Activated naive CD4-positive, alpha-beta T cell treated with anti-CD3 and anti-CD28 coated beads, Interleukin-2, amount 50 U/mL, for 72 hours (primary cell): ENCODE results near the gene CTXN3. TPM values are rescaled to one million over a fixed set of nuclear protein-coding genes. Genes with fewer than 3 reads are reported as not detected.

ENCODE experiments used
- total RNA-seq, 2 donors: library from RNA; stranded (reverse); gene quantifications; one replicate each; pipeline ENCODE4 v1.2.3, GENCODE V29; 2022

Gene CTXN3
- total RNA-seq, 2 donors from 2014 or later = not detected

Other genes starting within 250 kb of the CTXN3 start
- gene PRRC1, start 131.4 kb upstream of the CTXN3 start, total RNA-seq = 10 to 100 TPM; 30.4 to 42.5 TPM
- not detected for gene CCDC192, start 54.3 kb downstream of the CTXN3 start, total RNA-seq